HEK293 (cell line): ENCODE measurements around the gene PLD4.

Experiments
- CTCF ChIA-PET: fragments of 350-600 bp; formaldehyde crosslinking; extraction: SDS; loops from one replicate; lab custom pipeline; 2021; ENCODE audit warnings: antibody characterized with exemption; lab: Yijun Ruan, JAX
- POLR2A ChIA-PET: fragments of 300-600 bp; formaldehyde crosslinking; extraction: SDS; loops from one replicate; lab custom pipeline; 2020; ENCODE audit warnings: antibody characterized with exemption, inconsistent platforms; lab: Yijun Ruan, JAX
- H3K27ac ChIP-seq: fragments of 200-500 bp; sonication (Bioruptor generic); 2 replicates; pipeline ENCODE4 v1.5.1; 2014; ENCODE audit warnings: low read depth, low read length, control low read depth, inconsistent platforms; ENCODE audit errors: extremely low read depth
- H3K36me3 ChIP-seq, 2 experiments: fragments of 200-500 bp in 1 of 2; sonication (Bioruptor generic) in 1 of 2; 1 replicate in 1 of 2; 2 replicates in 1 of 2; pipeline ENCODE4 v1.5.1; 2014 to 2017; ENCODE audit warnings: inconsistent platforms in 2 of 2, low read length in 2 of 2; ENCODE audit not compliant: control insufficient read depth in 2 of 2, insufficient read depth in 1 of 2
- H3K4me1 ChIP-seq: fragments of 200-500 bp; sonication (Bioruptor generic); 2 replicates; pipeline ENCODE4 v1.5.1; 2014; ENCODE audit warnings: mild to moderate bottlenecking, low read length, inconsistent platforms; ENCODE audit not compliant: control insufficient read depth, insufficient read depth
- H3K4me3 ChIP-seq: 2 replicates; pipeline ENCODE4 v1.5.1; 2011; ENCODE audit warnings: low read depth, mild to moderate bottlenecking, control low read depth, low read length, moderate library complexity
- H3K9me3 ChIP-seq: fragments of 200-500 bp; sonication (Bioruptor generic); 2 replicates; pipeline ENCODE4 v1.5.1; 2014; ENCODE audit warnings: low read depth, low read length, inconsistent platforms; ENCODE audit not compliant: control insufficient read depth, insufficient read depth
- EGR2 ChIP-seq: fragments of 450-650 bp; formaldehyde crosslinking; IDR thresholded peaks from 2 replicates; pipeline ENCODE4 v1.5.1; 2016; ENCODE audit warnings: low read depth, missing biosample characterization, missing genetic modification characterization
- GLIS2 ChIP-seq: fragments of 450-650 bp; formaldehyde crosslinking; IDR thresholded peaks from 2 replicates; pipeline ENCODE4 v1.5.1; 2016; ENCODE audit warnings: missing biosample characterization, missing genetic modification characterization
- KLF8 ChIP-seq: fragments of 450-650 bp; formaldehyde crosslinking; IDR thresholded peaks from 2 replicates; pipeline ENCODE4 v1.5.1; 2016; ENCODE audit warnings: missing biosample characterization, missing genetic modification characterization
- KLF9 ChIP-seq: fragments of 450-650 bp; formaldehyde crosslinking; IDR thresholded peaks from 2 replicates; pipeline ENCODE4 v1.5.1; 2016; ENCODE audit warnings: missing biosample characterization, missing genetic modification characterization, low read depth
- SCRT1 ChIP-seq: fragments of 450-650 bp; formaldehyde crosslinking; IDR thresholded peaks from 2 replicates; pipeline ENCODE4 v1.5.1; 2016; ENCODE audit warnings: missing biosample characterization, missing genetic modification characterization, borderline replicate concordance
- SP2 ChIP-seq: fragments of 450-650 bp; formaldehyde crosslinking; IDR thresholded peaks from 2 replicates; pipeline ENCODE4 v1.5.1; 2016; ENCODE audit warnings: missing biosample characterization, missing genetic modification characterization
- SP3 ChIP-seq: fragments of 450-650 bp; formaldehyde crosslinking; IDR thresholded peaks from 2 replicates; pipeline ENCODE4 v1.5.1; 2016; ENCODE audit warnings: missing biosample characterization, missing genetic modification characterization
- ZIC2 ChIP-seq: fragments of 450-650 bp; formaldehyde crosslinking; IDR thresholded peaks from 2 replicates; pipeline ENCODE4 v1.5.1; 2016; ENCODE audit warnings: missing biosample characterization, missing genetic modification characterization
- ZNF19 ChIP-seq: fragments of 450-650 bp; formaldehyde crosslinking; IDR thresholded peaks from 2 replicates; pipeline ENCODE4; 2016; ENCODE audit warnings: missing biosample characterization, missing genetic modification characterization, low read depth
- ZNF2 ChIP-seq: fragments of 450-650 bp; formaldehyde crosslinking; IDR thresholded peaks from 2 replicates; pipeline ENCODE4 v1.5.1; 2016; ENCODE audit warnings: missing biosample characterization, missing genetic modification characterization
- ZNF311 ChIP-seq: fragments of 450-650 bp; formaldehyde crosslinking; IDR thresholded peaks from 2 replicates; pipeline ENCODE4 v1.5.1; 2017; ENCODE audit warnings: missing biosample characterization, missing genetic modification characterization, borderline replicate concordance
- ZNF48 ChIP-seq: fragments of 450-650 bp; formaldehyde crosslinking; IDR thresholded peaks from 2 replicates; pipeline ENCODE4 v1.5.1; 2016; ENCODE audit warnings: missing biosample characterization, missing genetic modification characterization
- ZNF501 ChIP-seq: fragments of 450-650 bp; formaldehyde crosslinking; IDR thresholded peaks from 2 replicates; pipeline ENCODE4 v1.5.1; 2016; ENCODE audit warnings: missing biosample characterization, missing genetic modification characterization
- ZNF530 ChIP-seq: fragments of 450-650 bp; formaldehyde crosslinking; IDR thresholded peaks from 2 replicates; pipeline ENCODE4 v1.5.1; 2016; ENCODE audit warnings: low read depth, missing biosample characterization, missing genetic modification characterization
- ZNF548 ChIP-seq: fragments of 450-650 bp; formaldehyde crosslinking; IDR thresholded peaks from 2 replicates; pipeline ENCODE4 v1.5.1; 2016; ENCODE audit warnings: missing biosample characterization, missing genetic modification characterization
- ZNF624 ChIP-seq: fragments of 450-650 bp; formaldehyde crosslinking; IDR thresholded peaks from 2 replicates; pipeline ENCODE4 v1.5.1; 2017; ENCODE audit warnings: missing biosample characterization, missing genetic modification characterization
- ZNF776 ChIP-seq: fragments of 450-650 bp; formaldehyde crosslinking; IDR thresholded peaks from 2 replicates; pipeline ENCODE4 v1.5.0; 2017; ENCODE audit warnings: missing biosample characterization, missing genetic modification characterization, borderline replicate concordance
- ZSCAN23 ChIP-seq: fragments of 450-650 bp; formaldehyde crosslinking; IDR thresholded peaks from 2 replicates; pipeline ENCODE4 v1.5.1; 2016; ENCODE audit warnings: missing biosample characterization, missing genetic modification characterization
- ZSCAN30 ChIP-seq: fragments of 450-650 bp; IDR thresholded peaks from 2 replicates; pipeline ENCODE4 v1.5.1; 2018; ENCODE audit warnings: missing biosample characterization, mild to moderate bottlenecking, missing genetic modification characterization, moderate library complexity
- TF ChIP-seq, protein P1 (sequence below): fragments of 450-650 bp; formaldehyde crosslinking; IDR thresholded peaks from 2 replicates; pipeline ENCODE4 v1.5.1; 2016; ENCODE audit warnings: missing biosample characterization, missing genetic modification characterization
- TF ChIP-seq, protein P2 (sequence below): fragments of 450-650 bp; formaldehyde crosslinking; IDR thresholded peaks from 2 replicates; pipeline ENCODE4 v1.5.1; 2016; ENCODE audit warnings: missing biosample characterization, missing genetic modification characterization
- TF ChIP-seq, protein P3 (sequence below): fragments of 450-650 bp; formaldehyde crosslinking; IDR thresholded peaks from 2 replicates; pipeline ENCODE4 v1.5.1; 2016; ENCODE audit warnings: missing biosample characterization, missing genetic modification characterization
- TF ChIP-seq, protein P4 (sequence below): fragments of 450-650 bp; formaldehyde crosslinking; IDR thresholded peaks from 2 replicates; pipeline ENCODE4 v1.5.1; 2016; ENCODE audit warnings: missing biosample characterization, missing genetic modification characterization
- TF ChIP-seq, protein P5 (sequence below): fragments of 450-650 bp; formaldehyde crosslinking; IDR thresholded peaks from 2 replicates; pipeline ENCODE4 v1.5.1; 2017; ENCODE audit warnings: missing biosample characterization, missing genetic modification characterization

Gene PLD4

DNA sequence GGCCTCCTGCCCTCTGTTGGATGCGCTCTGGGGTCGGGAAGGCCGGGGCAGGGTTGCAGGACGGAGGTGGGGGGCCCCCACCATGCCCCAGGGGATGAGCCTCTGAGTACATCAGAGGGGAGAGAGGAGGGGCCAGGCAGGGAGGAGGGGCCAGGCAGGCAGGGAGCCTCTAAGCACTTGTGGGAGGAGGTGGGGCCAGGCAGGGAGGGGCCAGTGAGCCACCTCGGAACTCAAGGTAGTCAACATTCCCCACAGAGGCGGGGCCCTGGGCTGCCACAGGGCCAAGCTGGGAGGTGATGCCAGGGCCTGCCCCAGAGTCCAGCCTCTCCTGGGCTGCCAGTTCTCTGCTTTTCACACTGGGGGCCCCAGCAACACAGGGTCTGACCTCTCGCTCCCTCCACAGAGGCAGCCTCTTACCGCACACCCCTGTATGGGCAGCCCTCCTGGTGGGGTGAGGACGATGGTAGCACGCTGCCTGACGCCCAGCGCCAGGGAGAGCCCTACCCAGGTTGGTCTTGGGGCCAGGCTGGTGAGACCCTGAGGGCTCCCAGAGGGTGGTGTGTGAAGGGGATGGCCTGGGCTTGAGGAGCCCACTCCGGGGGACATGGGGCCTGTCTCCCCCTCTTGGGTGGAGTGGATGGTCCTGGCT is 42.2 kb upstream of the PLD4 start:
- Histone ChIP-seq H3K4me3 (no peak overlapping the region), H3K4me1 (peaks cover 5% of the 10 kb centered on the region; the same call in 1 of the 2 replicates), H3K27ac (no peak overlapping the region), H3K9me3 (no peaks in the 10 kb centered on the region), H3K36me3 (peaks cover 0 to 79% of the 10 kb centered on the region in 2 experiments; a peak in 2 of 3 replicates)
- CTCF ChIA-PET: no interaction called here
- POLR2A ChIA-PET: no interaction called here
- 0 out of 2 replicates have a peak, but pooled peaks have one; percentile 5 for TF ChIP-seq ZIC2 (tag by site-specific recombination)
- no peak for TF ChIP-seq ZNF776 (tag by site-specific recombination)
- no peak for TF ChIP-seq KLF8 (tag by site-specific recombination)
- TF ChIP-seq ZNF548 (tag by site-specific recombination): no peak
- TF ChIP-seq ZSCAN30: no peak
- no peak for TF ChIP-seq SCRT1 (tag by site-specific recombination)
- TF ChIP-seq, protein P1, sequence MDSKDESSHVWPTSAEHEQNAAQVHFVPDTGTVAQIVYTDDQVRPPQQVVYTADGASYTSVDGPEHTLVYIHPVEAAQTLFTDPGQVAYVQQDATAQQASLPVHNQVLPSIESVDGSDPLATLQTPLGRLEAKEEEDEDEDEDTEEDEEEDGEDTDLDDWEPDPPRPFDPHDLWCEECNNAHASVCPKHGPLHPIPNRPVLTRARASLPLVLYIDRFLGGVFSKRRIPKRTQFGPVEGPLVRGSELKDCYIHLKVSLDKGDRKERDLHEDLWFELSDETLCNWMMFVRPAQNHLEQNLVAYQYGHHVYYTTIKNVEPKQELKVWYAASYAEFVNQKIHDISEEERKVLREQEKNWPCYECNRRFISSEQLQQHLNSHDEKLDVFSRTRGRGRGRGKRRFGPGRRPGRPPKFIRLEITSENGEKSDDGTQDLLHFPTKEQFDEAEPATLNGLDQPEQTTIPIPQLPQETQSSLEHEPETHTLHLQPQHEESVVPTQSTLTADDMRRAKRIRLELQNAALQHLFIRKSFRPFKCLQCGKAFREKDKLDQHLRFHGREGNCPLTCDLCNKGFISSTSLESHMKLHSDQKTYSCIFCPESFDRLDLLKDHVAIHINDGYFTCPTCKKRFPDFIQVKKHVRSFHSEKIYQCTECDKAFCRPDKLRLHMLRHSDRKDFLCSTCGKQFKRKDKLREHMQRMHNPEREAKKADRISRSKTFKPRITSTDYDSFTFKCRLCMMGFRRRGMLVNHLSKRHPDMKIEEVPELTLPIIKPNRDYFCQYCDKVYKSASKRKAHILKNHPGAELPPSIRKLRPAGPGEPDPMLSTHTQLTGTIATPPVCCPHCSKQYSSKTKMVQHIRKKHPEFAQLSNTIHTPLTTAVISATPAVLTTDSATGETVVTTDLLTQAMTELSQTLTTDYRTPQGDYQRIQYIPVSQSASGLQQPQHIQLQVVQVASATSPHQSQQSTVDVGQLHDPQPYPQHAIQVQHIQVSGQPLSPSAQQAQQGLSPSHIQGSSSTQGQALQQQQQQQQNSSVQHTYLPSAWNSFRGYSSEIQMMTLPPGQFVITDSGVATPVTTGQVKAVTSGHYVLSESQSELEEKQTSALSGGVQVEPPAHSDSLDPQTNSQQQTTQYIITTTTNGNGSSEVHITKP: peak; percentile 70
- TF ChIP-seq EGR2 (tag by site-specific recombination): 0 out of 2 replicates have a peak, but pooled peaks have one; percentile 16
- TF ChIP-seq ZNF48 (tag by site-specific recombination): no peak
- TF ChIP-seq ZNF624: no peak
- no peak for TF ChIP-seq ZNF19 (tag by site-specific recombination)
- no peak for TF ChIP-seq ZNF501 (tag by site-specific recombination)
- TF ChIP-seq SP2 (tag by site-specific recombination): peak; percentile 63
- peak; percentile 82 for TF ChIP-seq GLIS2 (tag by site-specific recombination)
- TF ChIP-seq, protein P2, sequence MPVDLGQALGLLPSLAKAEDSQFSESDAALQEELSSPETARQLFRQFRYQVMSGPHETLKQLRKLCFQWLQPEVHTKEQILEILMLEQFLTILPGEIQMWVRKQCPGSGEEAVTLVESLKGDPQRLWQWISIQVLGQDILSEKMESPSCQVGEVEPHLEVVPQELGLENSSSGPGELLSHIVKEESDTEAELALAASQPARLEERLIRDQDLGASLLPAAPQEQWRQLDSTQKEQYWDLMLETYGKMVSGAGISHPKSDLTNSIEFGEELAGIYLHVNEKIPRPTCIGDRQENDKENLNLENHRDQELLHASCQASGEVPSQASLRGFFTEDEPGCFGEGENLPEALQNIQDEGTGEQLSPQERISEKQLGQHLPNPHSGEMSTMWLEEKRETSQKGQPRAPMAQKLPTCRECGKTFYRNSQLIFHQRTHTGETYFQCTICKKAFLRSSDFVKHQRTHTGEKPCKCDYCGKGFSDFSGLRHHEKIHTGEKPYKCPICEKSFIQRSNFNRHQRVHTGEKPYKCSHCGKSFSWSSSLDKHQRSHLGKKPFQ (tag by site-specific recombination): no peak
- peak; percentile 17; the same call in 1 of the 2 replicates for TF ChIP-seq KLF9 (tag by site-specific recombination)
- no peak for TF ChIP-seq ZSCAN23 (tag by site-specific recombination)
- peak; percentile 41; the same call in 1 of the 2 replicates for TF ChIP-seq SP3 (tag by site-specific recombination)
- TF ChIP-seq, protein P3, sequence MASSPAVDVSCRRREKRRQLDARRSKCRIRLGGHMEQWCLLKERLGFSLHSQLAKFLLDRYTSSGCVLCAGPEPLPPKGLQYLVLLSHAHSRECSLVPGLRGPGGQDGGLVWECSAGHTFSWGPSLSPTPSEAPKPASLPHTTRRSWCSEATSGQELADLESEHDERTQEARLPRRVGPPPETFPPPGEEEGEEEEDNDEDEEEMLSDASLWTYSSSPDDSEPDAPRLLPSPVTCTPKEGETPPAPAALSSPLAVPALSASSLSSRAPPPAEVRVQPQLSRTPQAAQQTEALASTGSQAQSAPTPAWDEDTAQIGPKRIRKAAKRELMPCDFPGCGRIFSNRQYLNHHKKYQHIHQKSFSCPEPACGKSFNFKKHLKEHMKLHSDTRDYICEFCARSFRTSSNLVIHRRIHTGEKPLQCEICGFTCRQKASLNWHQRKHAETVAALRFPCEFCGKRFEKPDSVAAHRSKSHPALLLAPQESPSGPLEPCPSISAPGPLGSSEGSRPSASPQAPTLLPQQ (tag by site-specific recombination): peak; percentile 69
- no peak for TF ChIP-seq ZNF530 (tag by site-specific recombination)
- TF ChIP-seq, protein P4, sequence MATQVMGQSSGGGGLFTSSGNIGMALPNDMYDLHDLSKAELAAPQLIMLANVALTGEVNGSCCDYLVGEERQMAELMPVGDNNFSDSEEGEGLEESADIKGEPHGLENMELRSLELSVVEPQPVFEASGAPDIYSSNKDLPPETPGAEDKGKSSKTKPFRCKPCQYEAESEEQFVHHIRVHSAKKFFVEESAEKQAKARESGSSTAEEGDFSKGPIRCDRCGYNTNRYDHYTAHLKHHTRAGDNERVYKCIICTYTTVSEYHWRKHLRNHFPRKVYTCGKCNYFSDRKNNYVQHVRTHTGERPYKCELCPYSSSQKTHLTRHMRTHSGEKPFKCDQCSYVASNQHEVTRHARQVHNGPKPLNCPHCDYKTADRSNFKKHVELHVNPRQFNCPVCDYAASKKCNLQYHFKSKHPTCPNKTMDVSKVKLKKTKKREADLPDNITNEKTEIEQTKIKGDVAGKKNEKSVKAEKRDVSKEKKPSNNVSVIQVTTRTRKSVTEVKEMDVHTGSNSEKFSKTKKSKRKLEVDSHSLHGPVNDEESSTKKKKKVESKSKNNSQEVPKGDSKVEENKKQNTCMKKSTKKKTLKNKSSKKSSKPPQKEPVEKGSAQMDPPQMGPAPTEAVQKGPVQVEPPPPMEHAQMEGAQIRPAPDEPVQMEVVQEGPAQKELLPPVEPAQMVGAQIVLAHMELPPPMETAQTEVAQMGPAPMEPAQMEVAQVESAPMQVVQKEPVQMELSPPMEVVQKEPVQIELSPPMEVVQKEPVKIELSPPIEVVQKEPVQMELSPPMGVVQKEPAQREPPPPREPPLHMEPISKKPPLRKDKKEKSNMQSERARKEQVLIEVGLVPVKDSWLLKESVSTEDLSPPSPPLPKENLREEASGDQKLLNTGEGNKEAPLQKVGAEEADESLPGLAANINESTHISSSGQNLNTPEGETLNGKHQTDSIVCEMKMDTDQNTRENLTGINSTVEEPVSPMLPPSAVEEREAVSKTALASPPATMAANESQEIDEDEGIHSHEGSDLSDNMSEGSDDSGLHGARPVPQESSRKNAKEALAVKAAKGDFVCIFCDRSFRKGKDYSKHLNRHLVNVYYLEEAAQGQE (tag by site-specific recombination): no peak
- TF ChIP-seq, protein P5, sequence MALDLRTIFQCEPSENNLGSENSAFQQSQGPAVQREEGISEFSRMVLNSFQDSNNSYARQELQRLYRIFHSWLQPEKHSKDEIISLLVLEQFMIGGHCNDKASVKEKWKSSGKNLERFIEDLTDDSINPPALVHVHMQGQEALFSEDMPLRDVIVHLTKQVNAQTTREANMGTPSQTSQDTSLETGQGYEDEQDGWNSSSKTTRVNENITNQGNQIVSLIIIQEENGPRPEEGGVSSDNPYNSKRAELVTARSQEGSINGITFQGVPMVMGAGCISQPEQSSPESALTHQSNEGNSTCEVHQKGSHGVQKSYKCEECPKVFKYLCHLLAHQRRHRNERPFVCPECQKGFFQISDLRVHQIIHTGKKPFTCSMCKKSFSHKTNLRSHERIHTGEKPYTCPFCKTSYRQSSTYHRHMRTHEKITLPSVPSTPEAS (tag by site-specific recombination): no peak
- TF ChIP-seq ZNF311 (tag by site-specific recombination): no peak
- no peak for TF ChIP-seq ZNF2 (tag by site-specific recombination)
